ENCODE results near the gene SIGLEC15. TPM values are rescaled to one million over a fixed set of nuclear protein-coding genes. Genes with fewer than 3 reads are reported as not detected.

The SIGLEC15 gene
- total RNA-seq, 3 donors from 2014 or later = 0.16 to 0.17 TPM; not detected in 1

- Histone ChIP-seq H3K4me1 (ENCODE audit: low read depth) (peaks cover 10% of the 10 kb centered on the region), H3K4me3 (no peak overlapping the region), H3K36me3 (ENCODE audit: low read depth) (no peaks in the 10 kb centered on the region), H3K9me3 (no peaks in the 10 kb centered on the region)
- no peak for TF ChIP-seq CTCF (IDR thresholded peaks at IDR 0.05)
- intact Hi-C loops (cut with DNase I, micrococcal nuclease) = no loop called here
- no peak for ATAC-seq
- DNase-seq = no peak
These were observed 8.4 kb downstream of the SIGLEC15 start for GRCh38 chr18:45833846-45834245.

GRCh38 chr18:45834306-45834705 lies 8.8 kb downstream of the SIGLEC15 start:
- no peaks in the 10 kb centered on the region for H3K9me3 ChIP-seq
- intact Hi-C loops (cut with DNase I, micrococcal nuclease) = no loop called here
- H3K36me3 ChIP-seq (ENCODE audit: low read depth) = no peaks in the 10 kb centered on the region
- peaks cover 10% of the 10 kb centered on the region for H3K4me1 ChIP-seq (ENCODE audit: low read depth)
- TF ChIP-seq CTCF (IDR thresholded peaks at IDR 0.05) = no peak
- ATAC-seq (no peak), DNase-seq (no peak)
- H3K4me3 ChIP-seq = no peak overlapping the region

GRCh38 chr18:45835057-45835636 lies 9.7 kb downstream of the SIGLEC15 start:
- no peak for TF ChIP-seq CTCF (IDR thresholded peaks at IDR 0.05)
- ATAC-seq (no peak), DNase-seq (no peak)
- Histone ChIP-seq H3K9me3 (no peaks in the 10 kb centered on the region), H3K4me1 (ENCODE audit: low read depth) (peaks cover 10% of the 10 kb centered on the region), H3K4me3 (no peak overlapping the region), H3K36me3 (ENCODE audit: low read depth) (no peaks in the 10 kb centered on the region)
- intact Hi-C loops (cut with DNase I, micrococcal nuclease) = no loop called here

GRCh38 chr18:45836242-45837205 lies 11.0 kb downstream of the SIGLEC15 start:
- DNase-seq = no peak
- H3K4me1 ChIP-seq (ENCODE audit: low read depth) = peaks cover 10% of the 10 kb centered on the region
- peak; percentile 7 for ATAC-seq

More at GRCh38 chr18:45836242-45837205, 11.0 kb downstream of the SIGLEC15 start:
- no peak for TF ChIP-seq CTCF (IDR thresholded peaks at IDR 0.05)
- Histone ChIP-seq H3K36me3 (ENCODE audit: low read depth) (no peaks in the 10 kb centered on the region), H3K9me3 (no peaks in the 10 kb centered on the region), H3K4me3 (no peak overlapping the region)
- intact Hi-C loops (cut with DNase I, micrococcal nuclease) = no loop called here

Data from mucosa of descending colon (tissue), 3 donors.